ELF-1 (cell line): ENCODE results near the gene PHETA1.
"Not testable (repeated sequence)": the region's sequence is repeated elsewhere in the genome, so short reads cannot be mapped to it uniquely, and the experiment has no call there.

Experiments
- DNase-seq: peaks from one replicate; pipeline ENCODE4 v3.0.0-alpha.2; 2016; ENCODE audit warnings: low read depth, low spot score

Gene PHETA1

GRCh38 chr12:111373231-111373630, 4.3 kb upstream of the PHETA1 start:
- not testable (repeated sequence) for DNase-seq

- DNase-seq: no peak
Observed at GRCh38 chr12:111369496-111370220, 763 bp upstream of the PHETA1 start.

- DNase-seq: peak; percentile 14
Observed at GRCh38 chr12:111368291-111368787, 556 bp downstream of the PHETA1 start.

- DNase-seq: peak; percentile 29
Observed at GRCh38 chr12:111367661-111368221, 1.2 kb downstream of the PHETA1 start.

- no peak for DNase-seq
Observed at GRCh38 chr12:111366583-111366982, 2.3 kb downstream of the PHETA1 start.

- DNase-seq: no peak
Observed at GRCh38 chr12:111366075-111366474, 2.8 kb downstream of the PHETA1 start.

- no peak for DNase-seq
Observed at GRCh38 chr12:111363578-111363977, 5.3 kb downstream of the PHETA1 start.

GRCh38 chr12:111362687-111363475, 6.0 kb downstream of the PHETA1 start:
- no peak for DNase-seq

GRCh38 chr12:111361717-111362576, 6.9 kb downstream of the PHETA1 start:
- no peak for DNase-seq

- no peak for DNase-seq
Observed at GRCh38 chr12:111361073-111361716, 7.7 kb downstream of the PHETA1 start.

- DNase-seq: no peak
Observed at GRCh38 chr12:111360325-111360930, 8.5 kb downstream of the PHETA1 start.

GRCh38 chr12:111359914-111360276, 9.0 kb downstream of the PHETA1 start:
- no peak for DNase-seq

- DNase-seq: no peak
Observed at GRCh38 chr12:111359231-111359913, 9.5 kb downstream of the PHETA1 start.

GRCh38 chr12:111355201-111355925, 13.5 kb downstream of the PHETA1 start:
- no peak for DNase-seq

GRCh38 chr12:111354511-111354910, 14.4 kb downstream of the PHETA1 start:
- no peak for DNase-seq

GRCh38 chr12:111353603-111354295, 15.1 kb downstream of the PHETA1 start:
- DNase-seq: peak; percentile 81

GRCh38 chr12:111353026-111353425, 15.9 kb downstream of the PHETA1 start:
- DNase-seq: no peak

- no peak for DNase-seq
Observed at GRCh38 chr12:111352296-111352993, 16.4 kb downstream of the PHETA1 start.
